HepG2 (cell line): Measurements from ENCODE around the gene RRP36. TPM values are rescaled to one million over a fixed set of nuclear protein-coding genes. Genes with fewer than 3 reads are reported as not detected.
A peak's percentile ranks its signal among the peaks of the same experiment; 100 is the strongest.

Source experiments
- CCDC6 ChIP-seq: sonication (generic); formaldehyde crosslinking; IDR thresholded peaks from 2 replicates; pipeline ENCODE4 v1.8.1; 2022; ENCODE audit warnings: mild to moderate bottlenecking, missing genetic modification reagents, moderate library complexity
- CHD2 ChIP-seq: IDR thresholded peaks from 2 replicates; pipeline ENCODE4 v1.6.1; 2011; ENCODE audit warnings: low read depth, low read length, improper control_type of control experiment
- DNMT1 ChIP-seq: sonication (generic); formaldehyde crosslinking; IDR thresholded peaks from 2 replicates; pipeline ENCODE4 v1.5.1; 2020; ENCODE audit warnings: mild to moderate bottlenecking, missing genetic modification reagents
- EZH2 ChIP-seq: conservative IDR thresholded peaks from 2 replicates; pipeline ENCODE4 v1.6.1; 2012; ENCODE audit warnings: mild to moderate bottlenecking, low read depth, low read length, moderate library complexity
- HDAC2 ChIP-seq: sonication (generic); formaldehyde crosslinking; IDR thresholded peaks from 2 replicates; pipeline ENCODE4 v1.4.0; 2020; ENCODE audit warnings: missing genetic modification reagents
- HNF4G ChIP-seq, 2 experiments: sonication (generic) in 1 of 2; formaldehyde crosslinking in 1 of 2; IDR thresholded peaks; 2 replicates each; pipeline versions ENCODE4 v1.4.0 to v1.6.1; 2011 to 2020; ENCODE audit warnings: borderline replicate concordance in 2 of 2, low read depth in 2 of 2, mild to moderate bottlenecking in 2 of 2, low read length in 1 of 2, missing genetic modification reagents in 1 of 2, moderate library complexity in 1 of 2
- HOXA7 ChIP-seq: sonication (generic); formaldehyde crosslinking; IDR thresholded peaks from 2 replicates; pipeline ENCODE4 v1.8.1; 2022; ENCODE audit warnings: mild to moderate bottlenecking, missing genetic modification reagents, moderate library complexity
- MLLT10 ChIP-seq: sonication (generic); formaldehyde crosslinking; IDR thresholded peaks from 2 replicates; pipeline ENCODE4 v1.4.0; 2020; ENCODE audit warnings: missing genetic modification reagents
- MTA1 ChIP-seq: sonication (generic); formaldehyde crosslinking; IDR thresholded peaks from 2 replicates; pipeline ENCODE4 v1.4.0; 2020; ENCODE audit warnings: missing genetic modification reagents, mild to moderate bottlenecking, borderline replicate concordance
- MZF1 ChIP-seq: sonication (generic); formaldehyde crosslinking; IDR thresholded peaks from 2 replicates; pipeline ENCODE4 v1.8.1; 2023; ENCODE audit warnings: mild to moderate bottlenecking, missing genetic modification reagents, borderline replicate concordance
- NFE2L1 ChIP-seq: sonication (generic); formaldehyde crosslinking; IDR thresholded peaks from 2 replicates; pipeline ENCODE4 v1.4.0; 2020; ENCODE audit warnings: missing genetic modification reagents, mild to moderate bottlenecking, borderline replicate concordance
- RARA ChIP-seq: IDR thresholded peaks from 2 replicates; pipeline ENCODE4 v1.6.1; 2016; ENCODE audit warnings: missing genetic modification reagents, missing compliant biosample characterization
- SKI ChIP-seq: fragments of 450-650 bp; IDR thresholded peaks from one replicate; pipeline ENCODE4 v1.6.1; 2018; ENCODE audit warnings: mild to moderate bottlenecking; ENCODE audit not compliant: partially characterized antibody
- SMARCC2 ChIP-seq: fragments of 450-650 bp; IDR thresholded peaks from 2 replicates; pipeline ENCODE4 v1.6.1; 2017; ENCODE audit warnings: antibody characterized with exemption, mild to moderate bottlenecking
- SRF ChIP-seq: IDR thresholded peaks from 2 replicates; pipeline ENCODE4 v1.6.1; 2011; ENCODE audit warnings: mild to moderate bottlenecking, low read depth, low read length, moderate library complexity
- TFAP4 ChIP-seq: sonication (generic); IDR thresholded peaks from 2 replicates; pipeline ENCODE4 v1.6.1; 2016; ENCODE audit warnings: low read depth, borderline replicate concordance
- ZFAT ChIP-seq: sonication (generic); formaldehyde crosslinking; conservative IDR thresholded peaks from 2 replicates; pipeline ENCODE4 v1.8.1; 2023; ENCODE audit warnings: missing genetic modification reagents, inconsistent platforms
- ZFP37 ChIP-seq: sonication (generic); formaldehyde crosslinking; IDR thresholded peaks from 2 replicates; pipeline ENCODE4 v1.4.0; 2020; ENCODE audit warnings: missing genetic modification reagents, borderline replicate concordance
- ZNF333 ChIP-seq: sonication (generic); formaldehyde crosslinking; IDR thresholded peaks from 2 replicates; pipeline ENCODE4 v1.4.0; 2020; ENCODE audit warnings: mild to moderate bottlenecking, missing genetic modification reagents, borderline replicate concordance
- ZNF367 ChIP-seq: sonication (generic); formaldehyde crosslinking; IDR thresholded peaks from 2 replicates; pipeline ENCODE4 v1.4.0; 2020; ENCODE audit warnings: missing genetic modification reagents, borderline replicate concordance
- ZNF512B ChIP-seq: sonication (generic); formaldehyde crosslinking; IDR thresholded peaks from 2 replicates; pipeline ENCODE4 v1.5.1; 2020; ENCODE audit warnings: missing genetic modification reagents, mild to moderate bottlenecking, borderline replicate concordance
- ZNF605 ChIP-seq: sonication (generic); formaldehyde crosslinking; IDR thresholded peaks from 2 replicates; pipeline ENCODE4 v1.8.0; 2022; ENCODE audit warnings: mild to moderate bottlenecking, missing genetic modification reagents
- ZNF720 ChIP-seq: sonication (generic); formaldehyde crosslinking; IDR thresholded peaks from 2 replicates; pipeline ENCODE4 v1.4.0; 2020; ENCODE audit warnings: missing genetic modification reagents
- ZNF737 ChIP-seq: sonication (generic); formaldehyde crosslinking; IDR thresholded peaks from 2 replicates; pipeline ENCODE4 v1.5.0; 2020; ENCODE audit warnings: missing genetic modification reagents, mild to moderate bottlenecking, borderline replicate concordance
- ZNF784 ChIP-seq: sonication (generic); formaldehyde crosslinking; IDR thresholded peaks from 2 replicates; pipeline ENCODE4 v1.5.1; 2020; ENCODE audit warnings: missing genetic modification reagents, mild to moderate bottlenecking, borderline replicate concordance
- ZSCAN30 ChIP-seq: sonication (generic); formaldehyde crosslinking; IDR thresholded peaks from 2 replicates; pipeline ENCODE4 v1.5.0; 2020; ENCODE audit warnings: mild to moderate bottlenecking, missing genetic modification reagents
- polyA plus RNA-seq, 8 experiments: library from polyadenylated mRNA; depleted of rRNA in 3 of 8; stranded (reverse) in 7 of 8; unstranded in 1 of 8; fragments of >200 nt; fragmentation: Illumina TruSeq in 4 of 8; extraction: Trizol in 4 of 8; gene quantifications; 2 replicates each; pipeline versions ENCODE4 v1.2.1 to v1.2.3, GENCODE V29; 2011 to 2016; ENCODE audit warnings: low read depth in 4 of 8, missing spikeins in 1 of 8, mixed read lengths in 1 of 8; ENCODE audit not compliant: insufficient read depth in 1 of 8
- total RNA-seq, 5 experiments: library from RNA; depleted of rRNA; stranded (reverse); fragments of >200 nt; fragmentation: Illumina TruSeq; extraction: Trizol; gene quantifications; 2 replicates each; pipeline ENCODE4 v1.2.3, GENCODE V29; 2016; ENCODE audit warnings: low read depth in 1 of 5

The RRP36 gene
- total and polyA plus RNA-seq, 2 of the 13 experiments (the other 11 are each of a cell fraction or from before 2014, with no cell fraction given): 29.5 to 144 TPM

GRCh38 chr6:43059168-43060033, 38.0 kb downstream of the RRP36 start, which contains the start of the genes KLC4 and MRPL2 (continued):
- TF ChIP-seq HNF4G (IDR thresholded peaks at IDR 0.05; ENCODE audit: borderline replicate concordance, low read depth, low read length) (peak; percentile 51; the same call in 1 of the 2 replicates), HNF4G (CRISPR knock-in tag; IDR thresholded peaks at IDR 0.05; ENCODE audit: borderline replicate concordance, low read depth) (no peak), ZNF737 (CRISPR knock-in tag) (no peak), CHD2 (peak; percentile 83), SMARCC2 (no peak), EZH2 (no peak), TFAP4 (no peak), RARA (CRISPR knock-in tag) (peak; percentile 94), ZFP37 (no peak), ZNF333 (peak; percentile 61), DNMT1 (CRISPR knock-in tag) (peak; percentile 49; the same call in 1 of the 2 replicates), CCDC6 (CRISPR knock-in tag) (peak; percentile 72; the same call in 1 of the 2 replicates), NFE2L1 (CRISPR knock-in tag) (peak; percentile 43; the same call in 1 of the 2 replicates), MZF1 (CRISPR knock-in tag) (0 out of 2 replicates have a peak, but pooled peaks have one; percentile 30), HDAC2 (CRISPR knock-in tag) (peak; percentile 85), ZNF720 (no peak), SRF (peak; percentile 80), ZNF784 (CRISPR knock-in tag) (0 out of 2 replicates have a peak, but pooled peaks have one; percentile 82), ZNF367 (CRISPR knock-in tag) (peak; percentile 68; the same call in 1 of the 2 replicates), ZFAT (CRISPR knock-in tag) (no peak), HOXA7 (CRISPR knock-in tag) (no peak), ZSCAN30 (no peak), MTA1 (no peak), MLLT10 (CRISPR knock-in tag) (no peak), ZNF512B (CRISPR knock-in tag) (no peak), SKI (peak; percentile 97), ZNF605 (CRISPR knock-in tag) (no peak)
